ENCODE measurements around the gene TMEM178A.

TMEM178A gene

GRCh38 chr2:39678170-39678569 is 12.5 kb downstream of the TMEM178A start:
- no peaks in the 10 kb centered on the region for H3K36me3 ChIP-seq (ENCODE audit: insufficient read depth, low read length)
- no peak for TF ChIP-seq POLR2AphosphoS5 (IDR thresholded peaks at IDR 0.05; ENCODE audit: borderline replicate concordance, low read depth, low read length)
- TF ChIP-seq EZH2 (IDR thresholded peaks at IDR 0.05): no peak
- TF ChIP-seq FOXP2 (optimal IDR thresholded peaks at IDR 0.05; ENCODE audit: control extremely low read depth, extremely low read length, insufficient read depth): no peak
- no peak for DNase-seq (ENCODE audit: low read depth, low spot score)
- no peak overlapping the region for H3K9ac ChIP-seq (ENCODE audit: insufficient read length)
- H3K27ac ChIP-seq: no peak overlapping the region
- H3K4me3 ChIP-seq: no peak overlapping the region
- no peaks in the 10 kb centered on the region for H3K9me3 ChIP-seq (ENCODE audit: low read depth, low read length)

GRCh38 chr2:39679805-39680204 is 14.1 kb downstream of the TMEM178A start:
- H3K27ac ChIP-seq: no peak overlapping the region
- TF ChIP-seq EZH2 (IDR thresholded peaks at IDR 0.05) (no peak), POLR2AphosphoS5 (IDR thresholded peaks at IDR 0.05; ENCODE audit: borderline replicate concordance, low read depth, low read length) (no peak), FOXP2 (optimal IDR thresholded peaks at IDR 0.05; ENCODE audit: control extremely low read depth, extremely low read length, insufficient read depth) (no peak)
- no peaks in the 10 kb centered on the region for H3K36me3 ChIP-seq (ENCODE audit: insufficient read depth, low read length)
- no peak for DNase-seq (ENCODE audit: low read depth, low spot score)
- no peaks in the 10 kb centered on the region for H3K9me3 ChIP-seq (ENCODE audit: low read depth, low read length)
- H3K4me3 ChIP-seq: no peak overlapping the region
- H3K9ac ChIP-seq (ENCODE audit: insufficient read length): no peak overlapping the region

- no peaks in the 10 kb centered on the region for H3K36me3 ChIP-seq (ENCODE audit: insufficient read depth, low read length)
- TF ChIP-seq POLR2AphosphoS5 (IDR thresholded peaks at IDR 0.05; ENCODE audit: borderline replicate concordance, low read depth, low read length): no peak
- TF ChIP-seq EZH2 (IDR thresholded peaks at IDR 0.05): no peak
- no peak for TF ChIP-seq FOXP2 (optimal IDR thresholded peaks at IDR 0.05; ENCODE audit: control extremely low read depth, extremely low read length, insufficient read depth)
- H3K9me3 ChIP-seq (ENCODE audit: low read depth, low read length): no peaks in the 10 kb centered on the region
- H3K9ac ChIP-seq (ENCODE audit: insufficient read length): no peak overlapping the region
- DNase-seq (ENCODE audit: low read depth, low spot score): no peak
- H3K27ac ChIP-seq: no peak overlapping the region
- no peak overlapping the region for H3K4me3 ChIP-seq
Measured at GRCh38 chr2:39682066-39682692, 16.5 kb downstream of the TMEM178A start.

- H3K4me3 ChIP-seq: no peak overlapping the region
- H3K36me3 ChIP-seq (ENCODE audit: insufficient read depth, low read length): no peaks in the 10 kb centered on the region
- no peaks in the 10 kb centered on the region for H3K9me3 ChIP-seq (ENCODE audit: low read depth, low read length)
- no peak overlapping the region for H3K27ac ChIP-seq
- TF ChIP-seq EZH2 (IDR thresholded peaks at IDR 0.05): no peak
- no peak for TF ChIP-seq FOXP2 (optimal IDR thresholded peaks at IDR 0.05; ENCODE audit: control extremely low read depth, extremely low read length, insufficient read depth)
- no peak for TF ChIP-seq POLR2AphosphoS5 (IDR thresholded peaks at IDR 0.05; ENCODE audit: borderline replicate concordance, low read depth, low read length)
- no peak for DNase-seq (ENCODE audit: low read depth, low spot score)
- H3K9ac ChIP-seq (ENCODE audit: insufficient read length): no peak overlapping the region
Measured at GRCh38 chr2:39683022-39683699, 17.4 kb downstream of the TMEM178A start.

- no peak overlapping the region for H3K9ac ChIP-seq (ENCODE audit: insufficient read length)
- no peak overlapping the region for H3K4me3 ChIP-seq
- no peaks in the 10 kb centered on the region for H3K9me3 ChIP-seq (ENCODE audit: low read depth, low read length)
- no peaks in the 10 kb centered on the region for H3K36me3 ChIP-seq (ENCODE audit: insufficient read depth, low read length)
- DNase-seq (ENCODE audit: low read depth, low spot score): no peak
- TF ChIP-seq EZH2 (IDR thresholded peaks at IDR 0.05) (no peak), FOXP2 (optimal IDR thresholded peaks at IDR 0.05; ENCODE audit: control extremely low read depth, extremely low read length, insufficient read depth) (no peak), POLR2AphosphoS5 (IDR thresholded peaks at IDR 0.05; ENCODE audit: borderline replicate concordance, low read depth, low read length) (no peak)
- no peak overlapping the region for H3K27ac ChIP-seq
Measured at GRCh38 chr2:39684464-39684863, 18.7 kb downstream of the TMEM178A start.

- no peak overlapping the region for H3K9ac ChIP-seq (ENCODE audit: insufficient read length)
- DNase-seq (ENCODE audit: low read depth, low spot score): no peak
- no peak overlapping the region for H3K27ac ChIP-seq
- TF ChIP-seq POLR2AphosphoS5 (IDR thresholded peaks at IDR 0.05; ENCODE audit: borderline replicate concordance, low read depth, low read length) (no peak), EZH2 (IDR thresholded peaks at IDR 0.05) (no peak), FOXP2 (optimal IDR thresholded peaks at IDR 0.05; ENCODE audit: control extremely low read depth, extremely low read length, insufficient read depth) (no peak)
- H3K4me3 ChIP-seq: no peak overlapping the region
- no peaks in the 10 kb centered on the region for H3K9me3 ChIP-seq (ENCODE audit: low read depth, low read length)
- no peaks in the 10 kb centered on the region for H3K36me3 ChIP-seq (ENCODE audit: insufficient read depth, low read length)
Measured at GRCh38 chr2:39685126-39685525, 19.4 kb downstream of the TMEM178A start.

GRCh38 chr2:39686456-39686855 is 20.7 kb downstream of the TMEM178A start:
- no peak overlapping the region for H3K4me3 ChIP-seq
- no peak overlapping the region for H3K9ac ChIP-seq (ENCODE audit: insufficient read length)
- H3K9me3 ChIP-seq (ENCODE audit: low read depth, low read length): no peaks in the 10 kb centered on the region
- TF ChIP-seq POLR2AphosphoS5 (IDR thresholded peaks at IDR 0.05; ENCODE audit: borderline replicate concordance, low read depth, low read length): no peak
- no peak for TF ChIP-seq EZH2 (IDR thresholded peaks at IDR 0.05)
- TF ChIP-seq FOXP2 (optimal IDR thresholded peaks at IDR 0.05; ENCODE audit: control extremely low read depth, extremely low read length, insufficient read depth): no peak
- H3K36me3 ChIP-seq (ENCODE audit: insufficient read depth, low read length): no peaks in the 10 kb centered on the region
- no peak overlapping the region for H3K27ac ChIP-seq
- DNase-seq (ENCODE audit: low read depth, low spot score): no peak

- Histone ChIP-seq H3K4me3 (no peak overlapping the region), H3K9ac (ENCODE audit: insufficient read length) (no peak overlapping the region), H3K9me3 (ENCODE audit: low read depth, low read length) (no peaks in the 10 kb centered on the region), H3K27ac (no peak overlapping the region), H3K36me3 (ENCODE audit: insufficient read depth, low read length) (no peaks in the 10 kb centered on the region)
- no peak for DNase-seq (ENCODE audit: low read depth, low spot score)
- no peak for TF ChIP-seq POLR2AphosphoS5 (IDR thresholded peaks at IDR 0.05; ENCODE audit: borderline replicate concordance, low read depth, low read length)
- no peak for TF ChIP-seq EZH2 (IDR thresholded peaks at IDR 0.05)
- no peak for TF ChIP-seq FOXP2 (optimal IDR thresholded peaks at IDR 0.05; ENCODE audit: control extremely low read depth, extremely low read length, insufficient read depth)
Measured at GRCh38 chr2:39688181-39688580, 22.5 kb downstream of the TMEM178A start.

Data from SK-N-MC (cell line).